ENCODE data around the gene ZSWIM4. TPM values are rescaled to one million over a fixed set of nuclear protein-coding genes. Genes with fewer than 3 reads are reported as not detected.

ZSWIM4 gene
- total RNA-seq, 2 experiments from 2014 or later, result 5.0 to 10.8 TPM

DNA sequence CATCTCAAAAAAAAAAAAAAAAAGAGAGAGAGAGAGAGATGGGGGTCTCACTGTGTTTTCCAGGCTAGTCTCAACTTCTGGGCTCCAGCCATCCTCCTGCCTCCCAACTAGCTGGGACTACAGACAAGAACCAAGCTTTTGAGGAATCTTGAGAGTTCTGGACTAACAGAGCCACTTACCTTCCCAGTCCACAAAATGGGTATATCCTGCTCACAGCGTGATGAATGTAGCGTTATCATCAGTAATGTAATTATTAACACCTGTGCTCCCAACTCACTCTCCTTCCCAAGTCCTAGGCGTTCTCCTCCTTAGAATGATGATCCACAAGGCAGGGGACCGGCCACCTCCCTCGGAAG is 77.1 kb downstream of the ZSWIM4 start:
- Histone ChIP-seq H3K4me1 (ENCODE audit: insufficient read depth, low read length, poor library complexity, severe bottlenecking) (peaks cover 5% of the 10 kb centered on the region), H3K9me3 (ENCODE audit: low read length) (no peaks in the 10 kb centered on the region), H3K4me3 (ENCODE audit: low read depth, low read length, poor library complexity, severe bottlenecking) (no peak overlapping the region), H3K4me2 (ENCODE audit: low read length) (peak overlapping the region; percentile 58), H2AFZ (ENCODE audit: low read length) (no peak overlapping the region), H3K36me3 (ENCODE audit: insufficient read depth, low read length) (no peaks in the 10 kb centered on the region), H4K20me1 (ENCODE audit: insufficient read depth, low read length) (no peaks in the 10 kb centered on the region), H3K79me2 (ENCODE audit: insufficient read depth, low read depth, low read length) (no peaks in the 10 kb centered on the region), H3K9me2 (ENCODE audit: insufficient read depth, low read length) (no peaks in the 10 kb centered on the region), H3K27ac (ENCODE audit: low read depth, low read length, poor library complexity, severe bottlenecking) (no peak overlapping the region)
- POLR2A ChIA-PET, result interaction anchor here (0.8 kb wide), 1 partner anchor 10 kb away, joined by 3 read pairs; no protein-coding TSS in a partner anchor
- no peak for DNase-seq (ENCODE audit: low spot score)
- TF ChIP-seq, protein P1, sequence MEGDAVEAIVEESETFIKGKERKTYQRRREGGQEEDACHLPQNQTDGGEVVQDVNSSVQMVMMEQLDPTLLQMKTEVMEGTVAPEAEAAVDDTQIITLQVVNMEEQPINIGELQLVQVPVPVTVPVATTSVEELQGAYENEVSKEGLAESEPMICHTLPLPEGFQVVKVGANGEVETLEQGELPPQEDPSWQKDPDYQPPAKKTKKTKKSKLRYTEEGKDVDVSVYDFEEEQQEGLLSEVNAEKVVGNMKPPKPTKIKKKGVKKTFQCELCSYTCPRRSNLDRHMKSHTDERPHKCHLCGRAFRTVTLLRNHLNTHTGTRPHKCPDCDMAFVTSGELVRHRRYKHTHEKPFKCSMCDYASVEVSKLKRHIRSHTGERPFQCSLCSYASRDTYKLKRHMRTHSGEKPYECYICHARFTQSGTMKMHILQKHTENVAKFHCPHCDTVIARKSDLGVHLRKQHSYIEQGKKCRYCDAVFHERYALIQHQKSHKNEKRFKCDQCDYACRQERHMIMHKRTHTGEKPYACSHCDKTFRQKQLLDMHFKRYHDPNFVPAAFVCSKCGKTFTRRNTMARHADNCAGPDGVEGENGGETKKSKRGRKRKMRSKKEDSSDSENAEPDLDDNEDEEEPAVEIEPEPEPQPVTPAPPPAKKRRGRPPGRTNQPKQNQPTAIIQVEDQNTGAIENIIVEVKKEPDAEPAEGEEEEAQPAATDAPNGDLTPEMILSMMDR (conservative IDR thresholded peaks at IDR 0.05; ENCODE audit: low read length), result no peak
- TF ChIP-seq EZH2phosphoT487 (IDR thresholded peaks at IDR 0.05; ENCODE audit: borderline replicate concordance, low read depth, low read length), result no peak
- intact Hi-C loops (cut with micrococcal nuclease; ENCODE audit: unreplicated experiment), result no loop called here
- no TSS peak for BruUV-seq (replicated peaks)
- CTCF ChIA-PET (ENCODE audit: unreplicated experiment), result interaction anchor here (1.1 kb wide), 1 partner anchor 176 kb away, joined by 3 read pairs; no protein-coding TSS in a partner anchor

DNA sequence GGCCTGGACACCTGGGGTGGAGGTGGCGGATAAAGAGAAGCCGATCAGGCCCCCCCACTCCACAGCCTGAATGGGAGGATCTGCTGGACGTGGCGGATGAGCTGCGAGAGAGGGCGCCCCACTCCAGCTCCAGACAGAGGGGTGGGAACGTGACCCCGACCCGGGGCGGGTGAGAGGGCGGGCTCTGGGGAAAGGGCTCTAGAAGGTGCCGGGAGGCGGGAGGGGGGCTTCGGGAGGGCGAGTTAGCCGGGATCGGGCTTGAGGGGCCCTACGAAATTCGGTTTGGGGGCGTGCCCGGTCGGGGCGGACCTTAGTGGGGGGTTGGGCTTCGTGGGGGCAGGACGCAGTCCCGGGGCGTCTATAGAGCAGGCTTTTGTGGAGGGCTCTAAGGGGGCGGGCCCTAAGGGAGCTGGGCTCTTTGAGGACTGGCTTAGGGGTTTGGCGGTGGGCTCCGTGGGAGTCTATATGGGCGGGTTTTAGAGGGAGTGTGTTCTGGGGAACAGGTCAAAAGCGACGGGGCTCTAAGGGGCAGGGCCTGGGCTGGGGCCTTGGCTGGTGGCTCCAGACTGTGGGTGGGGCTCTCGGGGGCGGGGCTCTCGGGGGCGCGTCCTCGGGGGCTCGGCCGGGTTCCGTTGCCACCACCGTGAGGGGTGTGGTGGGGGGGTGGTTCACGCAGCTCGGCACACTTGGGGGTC is 77.6 kb downstream of the ZSWIM4 start:
- Histone ChIP-seq H3K4me3 (ENCODE audit: low read depth, low read length, poor library complexity, severe bottlenecking) (peak overlapping the region; percentile 39), H3K9me2 (ENCODE audit: insufficient read depth, low read length) (no peaks in the 10 kb centered on the region), H3K4me1 (ENCODE audit: insufficient read depth, low read length, poor library complexity, severe bottlenecking) (peaks cover 5% of the 10 kb centered on the region), H3K4me2 (ENCODE audit: low read length) (peak overlapping the region; percentile 58), H3K36me3 (ENCODE audit: insufficient read depth, low read length) (no peaks in the 10 kb centered on the region), H3K27ac (ENCODE audit: low read depth, low read length, poor library complexity, severe bottlenecking) (no peak overlapping the region), H2AFZ (ENCODE audit: low read length) (peak overlapping the region; percentile 44; the same call in 1 of the 2 replicates), H3K79me2 (ENCODE audit: insufficient read depth, low read depth, low read length) (no peaks in the 10 kb centered on the region), H3K9me3 (ENCODE audit: low read length) (no peaks in the 10 kb centered on the region), H4K20me1 (ENCODE audit: insufficient read depth, low read length) (no peaks in the 10 kb centered on the region)
- no TSS peak for BruUV-seq (replicated peaks)
- no peak for DNase-seq (ENCODE audit: low spot score)
- ChIA-PET POLR2A (interaction anchor here (0.6 kb wide), 1 partner anchor 32 kb away, joined by 4 read pairs; no protein-coding TSS in a partner anchor), CTCF (ENCODE audit: unreplicated experiment) (interaction anchor here (0.5 to 1.1 kb wide), 2 partner anchors 175 to 177 kb away, joined by 3 to 7 read pairs; no protein-coding TSS in a partner anchor)
- TF ChIP-seq, protein P1 (conservative IDR thresholded peaks at IDR 0.05; ENCODE audit: low read length), result peak; percentile 55
- no peak for TF ChIP-seq EZH2phosphoT487 (IDR thresholded peaks at IDR 0.05; ENCODE audit: borderline replicate concordance, low read depth, low read length)
- intact Hi-C loops (cut with micrococcal nuclease; ENCODE audit: unreplicated experiment), result no loop called here
